ENCODE results near the gene EFHD1. TPM values are rescaled to one million over a fixed set of nuclear protein-coding genes. Genes with fewer than 3 reads are reported as not detected.

Gene EFHD1
- total and polyA plus RNA-seq, 2 donors (not counting 1 experiment from before 2014, with no cell fraction given): not detected

DNA sequence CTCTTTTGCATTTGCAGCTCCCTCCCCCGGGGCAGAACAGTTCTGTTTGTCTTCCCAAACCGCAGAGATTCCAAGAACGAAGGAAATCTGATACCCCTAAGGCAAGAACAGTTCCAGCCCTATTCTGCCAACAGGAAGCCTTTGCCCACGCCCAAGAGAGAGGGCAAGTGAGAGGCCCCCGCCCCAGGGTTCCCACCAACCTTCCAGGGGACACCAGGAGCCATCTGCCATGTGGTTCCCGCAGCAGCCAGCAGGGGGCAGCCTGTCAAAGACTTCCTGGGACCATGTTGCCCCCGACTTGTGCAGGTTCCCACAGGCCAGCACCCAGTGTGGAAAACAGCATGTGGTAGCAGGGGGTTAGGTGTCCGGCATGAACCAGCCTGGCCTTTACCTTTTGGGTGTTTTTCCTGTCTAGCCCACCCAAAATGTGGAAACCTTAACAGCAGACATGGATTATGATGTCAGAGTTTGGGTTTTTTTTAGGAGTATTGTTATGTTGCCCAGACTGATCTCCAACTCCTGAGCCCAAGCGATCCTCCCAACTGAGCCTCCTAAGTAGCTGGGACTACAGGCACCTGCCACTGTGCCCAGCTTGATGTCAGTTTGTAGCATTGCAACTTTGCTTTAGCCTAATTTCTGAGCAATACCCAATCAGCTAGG, 21.7 kb upstream of the EFHD1 start:
- Histone ChIP-seq H3K4me3 (ENCODE audit: control extremely low read depth in 1 of 5, extremely low read depth in 1 of 5, insufficient read depth in 1 of 5, low read depth in 2 of 5, low read length in 4 of 5) (no peak overlapping the region), H3K9me3 (ENCODE audit: control extremely low read depth in 1 of 3, control insufficient read depth in 2 of 3, insufficient read depth in 1 of 3, low read length in 2 of 3) (peaks cover 0 to 3% (median 0%) of the 10 kb centered on the region in 3 donors), H3K79me2 (ENCODE audit: control insufficient read depth, insufficient read depth, low read length) (no peaks in the 10 kb centered on the region), H3K27me3 (replicated peaks in 1 of 4; ENCODE audit: control extremely low read depth in 1 of 4, control insufficient read depth in 3 of 4, insufficient read depth in 4 of 4, low read length in 3 of 4) (peaks cover 0 to 2% (median 0%) of the 10 kb centered on the region in 4 experiments), H3K27ac (ENCODE audit: low read length in 2 of 2) (no peak overlapping the region), H3K36me3 (replicated peaks in 1 of 2; ENCODE audit: control extremely low read depth in 1 of 2, control insufficient read depth in 1 of 2, extremely low read depth in 1 of 2, insufficient read depth in 2 of 2, low read length in 1 of 2) (no peaks in the 10 kb centered on the region), H3K4me1 (ENCODE audit: control insufficient read depth in 2 of 2, insufficient read depth in 2 of 2, low read length in 2 of 2) (no peaks in the 10 kb centered on the region), H3K9ac (ENCODE audit: low read length) (no peak overlapping the region), H4K20me1 (ENCODE audit: control insufficient read depth, insufficient read depth, low read length, poor library complexity, severe bottlenecking) (no peaks in the 10 kb centered on the region), H3K4me2 (replicated peaks; ENCODE audit: low read depth, low read length, poor library complexity, severe bottlenecking) (no peak overlapping the region), H2AFZ (ENCODE audit: insufficient read depth, low read depth, low read length, poor library complexity, severe bottlenecking) (no peak overlapping the region)
- H3K4me1 Mint-ChIP-seq: no peaks in the 10 kb centered on the region
- H3K27me3 Mint-ChIP-seq: no peaks in the 10 kb centered on the region
- no peak overlapping the region for H3K27ac Mint-ChIP-seq
- TF ChIP-seq, protein P1, sequence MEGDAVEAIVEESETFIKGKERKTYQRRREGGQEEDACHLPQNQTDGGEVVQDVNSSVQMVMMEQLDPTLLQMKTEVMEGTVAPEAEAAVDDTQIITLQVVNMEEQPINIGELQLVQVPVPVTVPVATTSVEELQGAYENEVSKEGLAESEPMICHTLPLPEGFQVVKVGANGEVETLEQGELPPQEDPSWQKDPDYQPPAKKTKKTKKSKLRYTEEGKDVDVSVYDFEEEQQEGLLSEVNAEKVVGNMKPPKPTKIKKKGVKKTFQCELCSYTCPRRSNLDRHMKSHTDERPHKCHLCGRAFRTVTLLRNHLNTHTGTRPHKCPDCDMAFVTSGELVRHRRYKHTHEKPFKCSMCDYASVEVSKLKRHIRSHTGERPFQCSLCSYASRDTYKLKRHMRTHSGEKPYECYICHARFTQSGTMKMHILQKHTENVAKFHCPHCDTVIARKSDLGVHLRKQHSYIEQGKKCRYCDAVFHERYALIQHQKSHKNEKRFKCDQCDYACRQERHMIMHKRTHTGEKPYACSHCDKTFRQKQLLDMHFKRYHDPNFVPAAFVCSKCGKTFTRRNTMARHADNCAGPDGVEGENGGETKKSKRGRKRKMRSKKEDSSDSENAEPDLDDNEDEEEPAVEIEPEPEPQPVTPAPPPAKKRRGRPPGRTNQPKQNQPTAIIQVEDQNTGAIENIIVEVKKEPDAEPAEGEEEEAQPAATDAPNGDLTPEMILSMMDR (IDR thresholded peaks at IDR 0.05): peak; percentile 83
- TF ChIP-seq EZH2 (IDR thresholded peaks at IDR 0.05; ENCODE audit: borderline replicate concordance, insufficient read depth, low read depth, low read length, poor library complexity, severe bottlenecking): no peak
- intact Hi-C loops (cut with micrococcal nuclease): loop anchor here (1.0 kb wide), 1 partner anchor 640 kb away; the partner anchor contains the start of gene ATG16L1
- ChIA-PET CTCF (interaction anchor here (1.0 to 1.1 kb wide), 2 partner anchors 8 to 22 kb away, joined by 4 to 5 read pairs; partner anchors contain the start of gene EFHD1), POLR2A (no interaction called here)
- 53% methylated on average over 8 of the region's 9 CpGs for WGBS (ENCODE audit: insufficient coverage)
- DNase-seq (peak; percentile 64), ATAC-seq (ENCODE audit: low read depth) (peak; percentile 39)
- H3K9me3 Mint-ChIP-seq (ENCODE audit: insufficient read depth): no peaks in the 10 kb centered on the region
- no peak overlapping the region for H3K4me3 Mint-ChIP-seq

DNA sequence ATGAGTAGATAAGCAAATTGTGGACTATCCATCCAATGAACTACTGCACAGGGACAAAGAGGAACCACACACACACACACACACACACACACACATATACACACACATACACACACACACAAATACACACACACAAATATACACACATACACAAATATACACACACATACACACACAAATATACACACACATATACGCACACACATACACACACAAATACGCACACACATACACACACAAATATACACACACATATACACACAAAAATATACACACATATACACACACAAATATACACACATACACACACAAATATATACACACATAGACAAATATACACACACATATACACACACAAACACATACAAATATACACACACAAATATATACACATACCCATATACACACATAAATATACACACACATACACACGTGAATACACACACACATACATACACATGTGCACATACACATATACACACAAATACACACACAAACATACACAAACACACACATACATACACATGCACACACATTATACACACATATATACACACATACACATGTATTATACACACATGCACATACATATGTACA, 19.8 kb upstream of the EFHD1 start:
- no peaks in the 10 kb centered on the region for H3K4me1 ChIP-seq (ENCODE audit: control insufficient read depth in 2 of 2, insufficient read depth in 2 of 2, low read length in 2 of 2)
- no peak overlapping the region for H3K27ac Mint-ChIP-seq
- POLR2A ChIA-PET: no interaction called here
- 71% methylated on average over 3 of the region's 3 CpGs for WGBS (ENCODE audit: insufficient coverage)
- H3K4me3 Mint-ChIP-seq: no peak overlapping the region
- TF ChIP-seq, protein P1 (IDR thresholded peaks at IDR 0.05): no peak
- no peak for TF ChIP-seq EZH2 (IDR thresholded peaks at IDR 0.05; ENCODE audit: borderline replicate concordance, insufficient read depth, low read depth, low read length, poor library complexity, severe bottlenecking)
- H3K9me3 ChIP-seq (ENCODE audit: control extremely low read depth in 1 of 3, control insufficient read depth in 2 of 3, insufficient read depth in 1 of 3, low read length in 2 of 3): peaks cover 0 to 3% (median 0%) of the 10 kb centered on the region in 3 donors
- H3K36me3 ChIP-seq (replicated peaks in 1 of 2; ENCODE audit: control extremely low read depth in 1 of 2, control insufficient read depth in 1 of 2, extremely low read depth in 1 of 2, insufficient read depth in 2 of 2, low read length in 1 of 2): no peaks in the 10 kb centered on the region
- H3K27me3 ChIP-seq (replicated peaks in 1 of 4; ENCODE audit: control extremely low read depth in 1 of 4, control insufficient read depth in 3 of 4, insufficient read depth in 4 of 4, low read length in 3 of 4): peaks cover 0 to 5% (median 0%) of the 10 kb centered on the region in 4 experiments
- no peaks in the 10 kb centered on the region for H3K9me3 Mint-ChIP-seq (ENCODE audit: insufficient read depth)
- no peak overlapping the region for H3K4me2 ChIP-seq (replicated peaks; ENCODE audit: low read depth, low read length, poor library complexity, severe bottlenecking)
- CTCF ChIA-PET: no interaction called here
- H3K27ac ChIP-seq (ENCODE audit: low read length in 2 of 2): no peak overlapping the region
- H3K27me3 Mint-ChIP-seq: no peaks in the 10 kb centered on the region
- no peaks in the 10 kb centered on the region for H3K4me1 Mint-ChIP-seq
- H4K20me1 ChIP-seq (ENCODE audit: control insufficient read depth, insufficient read depth, low read length, poor library complexity, severe bottlenecking): no peaks in the 10 kb centered on the region
- ATAC-seq (ENCODE audit: low read depth) (no peak), DNase-seq (no peak)
- no peak overlapping the region for H3K4me3 ChIP-seq (ENCODE audit: control extremely low read depth in 1 of 5, extremely low read depth in 1 of 5, insufficient read depth in 1 of 5, low read depth in 2 of 5, low read length in 4 of 5)
- intact Hi-C loops (cut with micrococcal nuclease): no loop called here
- H3K9ac ChIP-seq (ENCODE audit: low read length): no peak overlapping the region
- no peak overlapping the region for H2AFZ ChIP-seq (ENCODE audit: insufficient read depth, low read depth, low read length, poor library complexity, severe bottlenecking)
- H3K79me2 ChIP-seq (ENCODE audit: control insufficient read depth, insufficient read depth, low read length): no peaks in the 10 kb centered on the region
